ENCODE measurements around the gene ACOXL. TPM values are rescaled to one million over a fixed set of nuclear protein-coding genes. Genes with fewer than 3 reads are reported as not detected.

The ACOXL gene
- total and polyA plus RNA-seq, 9 of the 15 experiments (the other 6 are each of a cell fraction or from before 2014, with no cell fraction given), result 0.31 to 0.56 TPM; not detected in 7

DNA sequence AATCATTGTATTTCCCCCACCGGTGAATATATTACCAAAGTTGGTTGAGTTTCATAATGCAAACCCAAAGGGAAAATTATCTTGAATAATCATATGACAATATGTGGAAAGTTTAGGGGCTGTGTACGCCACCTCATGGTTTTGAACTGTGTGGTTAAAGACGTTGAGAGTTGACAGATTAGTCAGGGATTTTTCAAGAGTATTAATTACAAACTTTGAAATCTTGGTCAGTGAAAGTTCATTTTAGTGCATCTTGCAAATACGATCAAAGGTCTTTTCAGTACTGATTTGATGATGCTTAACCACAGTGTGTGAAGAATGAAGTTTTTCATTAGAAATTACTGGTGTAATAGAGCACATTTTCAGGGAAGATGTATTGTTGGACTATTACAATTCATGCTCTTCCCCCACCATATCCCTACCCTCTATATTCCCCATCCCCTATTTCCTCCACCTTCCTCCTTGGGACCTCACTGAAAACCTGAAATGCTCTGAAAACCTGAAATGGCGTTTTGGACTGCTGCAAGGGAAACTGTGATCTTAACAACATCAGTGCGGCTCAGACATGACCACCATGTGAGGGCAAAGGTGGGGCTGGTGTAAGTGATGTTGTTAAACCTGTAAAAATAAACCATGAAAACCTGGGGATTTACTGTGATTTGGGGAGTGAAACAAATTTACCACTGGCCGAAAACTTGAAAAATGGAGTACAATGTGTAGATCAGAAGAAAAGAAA, 383.8 kb downstream of the ACOXL start:
- no peaks in the 10 kb centered on the region for H3K9me3 ChIP-seq (replicated peaks; ENCODE audit: control insufficient read depth, insufficient read depth, low read depth, low read length)
- intact Hi-C loops (cut with micrococcal nuclease) (loop anchor here (5.0 to 10.0 kb wide), 3 partner anchors 301 to 551 kb away; no protein-coding TSS in a partner anchor), in situ Hi-C loops (cut with MboI) (no loop called here)
- no peaks in the 10 kb centered on the region; the same call in 1 of the 2 replicates for H4K20me1 ChIP-seq (replicated peaks; ENCODE audit: control insufficient read depth, insufficient read depth, low read length)
- no peak overlapping the region for H3K4me2 ChIP-seq (ENCODE audit: insufficient read depth, low read length)
- ChIA-PET POLR2A (no interaction called here), CTCF (ENCODE audit: low intra/inter-chr PET ratio) (interaction anchor here (0.7 kb wide), 1 partner anchor 79 kb away, joined by 4 read pairs; no protein-coding TSS in a partner anchor)
- no peaks in the 10 kb centered on the region for H3K9me1 ChIP-seq (ENCODE audit: control insufficient read depth, insufficient read depth, low read length)
- H3K4me1 ChIP-seq (replicated peaks in 1 of 2; ENCODE audit: control insufficient read depth in 2 of 2, insufficient read depth in 2 of 2, low read length in 2 of 2), result peaks cover 0 to 15% of the 10 kb centered on the region in 2 experiments; a peak in 2 of 5 replicates
- TF ChIP-seq MECOM (CRISPR knock-in tag; IDR thresholded peaks at IDR 0.05), result no peak
- 16% methylated on average over 7 of the region's 7 CpGs for WGBS (ENCODE audit: insufficient coverage, low coverage, missing lambda C conversion rate)
- H3K27ac ChIP-seq (ENCODE audit: extremely low read depth, low read depth, low read length), result no peak overlapping the region
- ATAC-seq, result no peak
- no peak overlapping the region for H2AFZ ChIP-seq (ENCODE audit: low read depth, low read length)
- peaks cover 4% of the 10 kb centered on the region for H3K79me2 ChIP-seq (ENCODE audit: control insufficient read depth, insufficient read depth, low read length)
- no peak overlapping the region for H3K9ac ChIP-seq (ENCODE audit: insufficient read depth in 1 of 2, low read depth in 2 of 2, low read length in 2 of 2)
- no peaks in the 10 kb centered on the region for H3K36me3 ChIP-seq (ENCODE audit: control insufficient read depth, insufficient read depth, low read length)
- no peaks in the 10 kb centered on the region for H3K27me3 ChIP-seq (ENCODE audit: control insufficient read depth in 2 of 2, insufficient read depth in 2 of 2, low read length in 2 of 2)
- DNase-seq (ENCODE audit: extremely low read depth in 1 of 4, low spot score in 3 of 4), result no peak
- no peak overlapping the region for H3K4me3 ChIP-seq
- no peak for FAIRE-seq
- no TSS peak for BruUV-seq (replicated peaks)

GRCh38 chr2:111116843-111117597, 384.6 kb downstream of the ACOXL start:
- Histone ChIP-seq H3K27me3 (ENCODE audit: control insufficient read depth in 2 of 2, insufficient read depth in 2 of 2, low read length in 2 of 2) (no peaks in the 10 kb centered on the region), H3K36me3 (ENCODE audit: control insufficient read depth, insufficient read depth, low read length) (no peaks in the 10 kb centered on the region), H3K4me3 (no peak overlapping the region), H3K79me2 (ENCODE audit: control insufficient read depth, insufficient read depth, low read length) (peaks cover 12% of the 10 kb centered on the region), H3K9me1 (ENCODE audit: control insufficient read depth, insufficient read depth, low read length) (no peaks in the 10 kb centered on the region), H3K4me1 (replicated peaks in 1 of 2; ENCODE audit: control insufficient read depth in 2 of 2, insufficient read depth in 2 of 2, low read length in 2 of 2) (peaks cover 0 to 23% of the 10 kb centered on the region in 2 experiments; a peak in 2 of 5 replicates), H3K9ac (ENCODE audit: insufficient read depth in 1 of 2, low read depth in 2 of 2, low read length in 2 of 2) (no peak overlapping the region), H3K27ac (ENCODE audit: extremely low read depth, low read depth, low read length) (no peak overlapping the region), H3K9me3 (replicated peaks; ENCODE audit: control insufficient read depth, insufficient read depth, low read depth, low read length) (no peaks in the 10 kb centered on the region), H2AFZ (ENCODE audit: low read depth, low read length) (no peak overlapping the region), H3K4me2 (ENCODE audit: insufficient read depth, low read length) (no peak overlapping the region), H4K20me1 (replicated peaks; ENCODE audit: control insufficient read depth, insufficient read depth, low read length) (no peaks in the 10 kb centered on the region; the same call in none of the 2 replicates)
- ATAC-seq, result peak; percentile 17; the same call in 2 of the 3 replicates
- POLR2A ChIA-PET, result no interaction called here
- in situ Hi-C loops (cut with MboI) (no loop called here), intact Hi-C loops (cut with micrococcal nuclease) (loop anchor here (5.0 to 10.0 kb wide), 3 partner anchors 302 to 550 kb away; no protein-coding TSS in a partner anchor)
- DNase-seq (ENCODE audit: extremely low read depth in 1 of 4, low spot score in 3 of 4), result peak; percentile 52 to 66 (median 59)
- CTCF ChIA-PET (ENCODE audit: low intra/inter-chr PET ratio), result interaction anchor here (0.7 kb wide), 1 partner anchor 78 kb away, joined by 4 read pairs; no protein-coding TSS in a partner anchor
- peak; percentile 82 for FAIRE-seq
- no TSS peak for BruUV-seq (replicated peaks)
- 53% methylated on average over 28 of the region's 30 CpGs for WGBS (ENCODE audit: insufficient coverage, low coverage, missing lambda C conversion rate)
- TF ChIP-seq CC2D1A (IDR thresholded peaks at IDR 0.05) (0 out of 2 replicates have a peak, but pooled peaks have one; percentile 17), COPS2 (conservative IDR thresholded peaks at IDR 0.05) (no peak), ZFX (CRISPR knock-in tag; IDR thresholded peaks at IDR 0.05) (no peak), EP400 (IDR thresholded peaks at IDR 0.05) (no peak), SMC3 (conservative IDR thresholded peaks at IDR 0.05; ENCODE audit: insufficient read depth, low read depth, low read length) (peak; percentile 39; the same call in 1 of the 2 replicates), FOS (IDR thresholded peaks at IDR 0.05; ENCODE audit: extremely low read depth, insufficient read length) (no peak), ZNF263 (CRISPR knock-in tag; IDR thresholded peaks at IDR 0.05; ENCODE audit: borderline replicate concordance) (peak; percentile 83)
- TF ChIP-seq, protein P1, sequence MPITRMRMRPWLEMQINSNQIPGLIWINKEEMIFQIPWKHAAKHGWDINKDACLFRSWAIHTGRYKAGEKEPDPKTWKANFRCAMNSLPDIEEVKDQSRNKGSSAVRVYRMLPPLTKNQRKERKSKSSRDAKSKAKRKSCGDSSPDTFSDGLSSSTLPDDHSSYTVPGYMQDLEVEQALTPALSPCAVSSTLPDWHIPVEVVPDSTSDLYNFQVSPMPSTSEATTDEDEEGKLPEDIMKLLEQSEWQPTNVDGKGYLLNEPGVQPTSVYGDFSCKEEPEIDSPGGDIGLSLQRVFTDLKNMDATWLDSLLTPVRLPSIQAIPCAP (CRISPR knock-in tag; IDR thresholded peaks at IDR 0.05; ENCODE audit: borderline replicate concordance), result no peak

All from K562 (cell line).